GM21447 (cell line): ENCODE measurements around the gene SOX13.
"Not testable (repeated sequence)": the region's sequence is repeated elsewhere in the genome, so short reads cannot be mapped to it uniquely, and the experiment has no call there.

ENCODE experiments used
- ATAC-seq: cut with Tn5 transposase; IDR thresholded peaks from one replicate; pipeline ENCODE4 v1.9.1; 2021; ENCODE audit not compliant: unreplicated experiment

The SOX13 gene

GRCh38 chr1:204072931-204073836 is at the start of gene SOX13:
Gene SOX13 (plus strand): TSS chr1:204073115. CDS start chr1:204112916, 39,801 bp downstream.
- ATAC-seq, result no peak

DNA sequence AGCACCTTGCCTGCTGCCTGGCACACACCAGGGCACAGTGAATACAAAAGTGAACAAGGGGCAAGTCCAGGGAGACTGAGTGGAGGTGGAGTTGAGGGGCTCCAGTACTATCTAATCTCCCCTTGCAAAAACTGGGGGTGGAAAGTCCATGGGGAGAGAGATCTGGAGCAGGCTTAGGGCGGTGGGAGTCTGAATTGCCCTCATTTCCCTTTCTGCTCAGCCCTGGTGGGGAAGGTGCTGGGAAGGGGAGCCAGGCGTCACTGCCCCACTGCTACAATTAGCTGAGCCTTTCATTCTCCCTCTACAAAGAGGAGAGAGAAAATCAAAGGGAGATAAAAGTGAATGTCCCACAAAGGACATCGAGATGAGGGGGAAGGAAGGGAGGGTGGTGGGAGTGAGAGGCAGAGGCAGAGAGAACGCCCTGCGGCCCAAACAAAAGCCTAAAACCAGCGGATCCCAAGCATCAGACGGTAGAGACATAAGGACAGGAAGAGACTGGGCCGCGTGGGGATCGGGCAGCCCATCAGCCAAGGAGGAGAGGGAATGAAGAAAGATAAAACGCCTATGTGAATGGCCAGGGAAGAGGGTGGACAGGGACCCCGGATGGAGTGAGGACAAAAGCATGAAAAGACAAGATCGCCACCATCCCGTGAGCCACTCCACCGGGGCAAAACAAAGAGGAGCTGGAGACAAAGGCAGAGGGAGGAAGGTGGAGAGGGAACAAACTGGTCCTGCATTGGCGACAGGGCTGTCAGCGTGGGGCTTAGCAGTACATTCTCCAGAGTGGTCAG is 46.8 kb upstream of the SOX13 start:
- no peak for ATAC-seq

GRCh38 chr1:204027446-204027845 is 45.5 kb upstream of the SOX13 start:
- no peak for ATAC-seq

DNA sequence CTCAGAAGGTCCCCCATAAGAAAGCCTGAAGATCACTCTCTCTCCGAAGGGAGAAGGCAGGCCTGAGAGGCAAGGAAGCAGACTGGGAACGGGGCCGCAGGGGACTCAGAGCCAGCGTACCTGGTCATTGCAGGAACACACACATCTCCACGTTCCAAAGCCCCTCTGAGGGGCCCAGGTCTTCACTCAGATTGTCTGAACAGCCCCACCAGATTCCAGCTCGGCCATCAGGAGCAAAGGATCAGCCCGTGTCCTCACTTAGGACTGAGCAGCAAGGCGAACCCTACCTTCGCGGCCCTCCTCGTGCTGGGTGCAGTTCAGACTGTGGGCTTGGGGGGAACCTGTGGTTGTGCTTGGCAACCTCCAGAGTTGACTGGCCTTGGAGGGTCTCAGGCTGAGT is 43.9 kb upstream of the SOX13 start:
- ATAC-seq, result no peak

- no peak for ATAC-seq
These were observed 41.7 kb upstream of the SOX13 start for GRCh38 chr1:204031098-204031710.

DNA sequence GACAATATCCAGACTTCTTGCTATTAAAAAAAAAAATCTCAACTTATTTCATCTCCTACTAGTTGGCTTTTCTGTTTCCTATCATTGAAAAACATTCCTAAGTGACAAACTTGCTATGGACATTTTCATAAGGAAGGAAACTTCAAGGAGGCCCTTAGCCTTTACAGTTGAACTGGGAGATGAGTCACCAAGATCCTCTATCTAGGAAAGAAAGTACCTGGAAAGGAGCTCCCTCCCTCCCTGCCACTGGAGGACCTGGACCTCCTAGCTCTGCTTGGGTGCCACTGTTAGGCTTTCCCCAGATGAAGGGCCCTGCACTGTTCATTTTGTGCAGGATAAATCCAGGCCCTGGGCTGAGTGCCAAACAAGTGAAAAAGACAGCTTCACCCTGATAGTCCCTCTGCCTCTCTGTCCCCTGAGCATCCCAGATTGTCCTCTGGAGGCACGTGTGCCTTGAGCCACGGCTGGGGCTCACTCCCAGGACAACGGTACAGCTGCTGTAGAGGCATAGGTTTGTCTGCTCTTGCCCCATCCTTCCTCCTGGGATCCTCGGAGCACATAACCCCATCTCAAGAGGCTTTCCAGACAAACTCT is 40.2 kb upstream of the SOX13 start:
- no peak for ATAC-seq

DNA sequence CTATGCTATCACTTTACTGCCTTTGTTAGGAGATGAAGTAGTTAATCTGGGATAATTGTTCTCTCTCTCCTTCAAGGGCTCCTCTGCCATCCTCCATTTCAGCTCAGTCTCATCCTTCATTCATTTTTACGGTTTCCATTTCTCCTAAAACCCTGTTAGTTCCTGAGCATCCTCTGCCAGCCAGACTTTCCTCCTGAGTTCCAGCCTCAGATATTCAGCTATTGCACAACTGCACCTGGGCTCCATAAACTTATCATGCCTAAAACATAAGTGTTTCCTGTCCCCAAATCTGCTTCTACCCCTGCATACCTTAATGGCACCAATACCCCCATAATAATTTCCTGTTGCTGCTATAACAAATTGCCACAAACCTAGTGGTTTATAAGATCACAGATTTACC is 39.6 kb upstream of the SOX13 start:
- no peak for ATAC-seq

- no peak for ATAC-seq
These were observed 35.8 kb upstream of the SOX13 start for GRCh38 chr1:204036882-204037655.

DNA sequence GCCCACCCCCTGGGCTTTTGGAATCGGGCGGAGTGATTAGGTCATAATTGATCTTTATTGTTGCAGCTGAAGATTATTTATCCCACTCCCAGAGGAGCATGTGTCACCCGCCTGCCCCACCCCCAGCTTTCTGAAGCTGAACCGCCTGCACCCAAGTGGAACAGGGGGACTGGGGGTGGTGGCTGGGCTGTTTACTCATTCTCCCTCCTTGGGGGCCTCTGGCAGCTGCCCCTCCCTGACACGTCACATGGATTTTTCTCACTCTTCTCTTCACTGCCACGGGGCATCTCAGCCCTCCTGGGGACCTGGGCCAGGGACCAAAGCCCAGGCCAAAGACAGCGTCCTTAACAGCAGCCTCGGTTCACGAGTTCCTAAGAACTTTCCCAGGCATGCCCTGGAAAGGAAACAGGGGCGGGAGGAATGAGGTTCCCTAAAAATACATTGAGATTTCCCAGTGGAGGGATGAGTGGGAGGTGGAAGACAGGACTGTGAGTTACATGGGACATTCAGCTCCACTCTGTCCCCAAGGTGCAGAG is 31.6 kb upstream of the SOX13 start:
- ATAC-seq, result no peak

DNA sequence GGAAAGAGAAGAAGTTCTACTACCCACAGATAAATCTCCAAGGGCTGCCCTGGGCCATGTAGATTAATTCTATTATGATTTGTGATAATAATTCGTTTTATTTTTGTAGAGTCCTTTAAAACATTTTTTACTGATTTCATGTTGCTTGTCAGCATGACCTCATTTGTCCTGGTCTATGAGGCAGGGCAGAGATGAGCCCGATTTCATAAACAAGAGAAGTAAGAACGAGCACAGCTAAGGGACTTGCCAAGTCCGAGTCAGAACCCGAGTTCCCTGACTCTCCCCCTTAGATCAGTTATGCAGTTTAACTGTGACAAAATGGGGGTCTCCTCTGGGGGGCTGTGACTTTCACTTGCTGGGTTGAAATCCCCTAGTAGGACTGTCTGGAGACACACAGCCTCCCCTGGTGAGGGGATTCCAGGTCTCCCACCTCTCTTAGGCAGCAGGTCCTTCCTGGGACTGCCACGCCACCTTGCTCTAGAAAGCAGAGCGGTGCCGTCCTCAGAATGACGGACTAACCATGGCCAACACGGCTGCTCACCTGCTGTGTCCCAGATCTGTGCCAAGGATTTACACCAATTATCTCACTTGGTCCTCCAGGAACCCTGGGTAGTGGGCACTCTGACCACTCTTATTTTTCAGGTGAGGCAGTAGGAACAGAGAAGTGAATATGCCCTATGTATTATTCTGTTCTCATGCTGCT is 31.0 kb upstream of the SOX13 start:
- ATAC-seq, result no peak

DNA sequence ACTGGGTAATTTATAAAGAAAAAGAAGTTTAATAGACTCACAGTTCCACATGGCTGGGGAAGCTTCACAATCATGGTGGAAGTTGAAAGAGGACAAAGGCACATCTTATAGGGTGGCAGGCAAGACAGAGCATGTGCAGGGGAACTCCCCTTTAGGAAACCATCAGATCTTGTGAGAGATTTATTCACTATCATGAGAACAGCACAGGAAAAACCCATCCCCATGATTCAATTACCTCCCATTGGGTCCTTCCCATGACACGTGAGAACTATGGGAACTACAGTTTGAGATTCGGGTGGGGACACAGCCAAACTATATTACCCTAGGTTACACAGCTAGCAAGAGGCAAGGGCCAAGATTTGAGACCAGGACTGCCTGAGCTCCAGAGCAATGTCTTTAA is 30.4 kb upstream of the SOX13 start:
- ATAC-seq, result no peak

DNA sequence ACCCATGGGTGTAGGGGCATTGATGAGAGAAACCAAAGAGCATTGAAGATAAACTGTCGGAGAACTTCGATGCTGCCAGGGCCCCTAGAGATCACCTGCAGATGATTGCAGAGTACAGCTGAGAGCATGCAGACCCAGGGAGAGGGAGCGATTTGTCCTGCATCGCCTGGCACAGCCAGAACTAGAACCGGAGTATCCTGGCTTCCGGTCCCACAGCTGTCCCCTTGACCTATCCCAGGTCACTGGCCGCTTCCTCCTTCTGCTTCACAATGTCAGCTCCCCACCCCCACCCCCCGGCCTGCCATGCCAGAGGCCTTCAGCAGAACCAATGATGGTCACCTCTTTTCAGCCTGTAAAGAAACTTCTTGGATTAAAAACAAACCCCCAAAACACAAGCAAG is 29.2 kb upstream of the SOX13 start:
- ATAC-seq, result no peak

DNA sequence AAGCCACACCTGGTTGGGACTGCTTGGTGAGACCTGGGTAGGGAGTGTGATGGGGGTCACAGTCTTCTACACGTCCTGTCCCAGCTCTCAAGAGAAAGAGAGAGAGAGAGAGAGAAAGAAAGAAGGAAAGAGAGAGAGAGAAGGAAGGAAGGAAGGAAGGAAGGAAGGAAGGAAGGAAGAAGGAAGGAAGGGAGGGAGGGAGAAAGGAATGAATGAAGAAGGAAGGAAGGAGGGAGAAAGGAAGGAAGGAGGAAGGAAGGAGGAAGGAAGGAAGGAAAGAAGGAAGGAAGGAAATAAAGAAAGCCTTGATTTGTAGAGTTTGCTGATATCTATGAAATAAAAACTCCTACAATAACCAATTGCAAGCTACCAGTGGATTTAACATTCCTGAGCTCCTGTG is 28.5 kb upstream of the SOX13 start:
- ATAC-seq, result no peak

GRCh38 chr1:204045430-204045829 is 27.5 kb upstream of the SOX13 start:
- no peak for ATAC-seq

- no peak for ATAC-seq
These were observed 26.6 kb upstream of the SOX13 start for GRCh38 chr1:204046346-204046745.

DNA sequence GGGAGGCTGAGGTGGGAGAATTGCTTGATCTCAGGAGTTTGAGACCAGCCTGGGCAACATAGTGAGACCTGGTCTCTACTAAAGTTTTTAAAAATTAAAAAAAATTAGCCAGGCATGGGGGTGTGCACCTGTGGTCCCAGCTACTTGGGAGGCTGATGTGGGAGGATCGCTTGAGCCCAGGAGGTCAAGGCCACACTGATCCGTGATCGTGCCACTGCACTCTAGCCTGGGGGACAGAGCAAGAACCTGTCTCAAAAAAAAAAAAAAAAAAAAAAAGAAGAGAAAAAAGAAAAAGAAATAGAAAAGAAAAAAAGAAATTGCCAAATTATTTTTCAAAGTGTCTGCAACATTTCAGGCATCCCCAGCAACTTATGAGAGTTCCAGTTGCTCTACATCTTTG is 24.1 kb upstream of the SOX13 start:
- ATAC-seq, result not testable (repeated sequence)

DNA sequence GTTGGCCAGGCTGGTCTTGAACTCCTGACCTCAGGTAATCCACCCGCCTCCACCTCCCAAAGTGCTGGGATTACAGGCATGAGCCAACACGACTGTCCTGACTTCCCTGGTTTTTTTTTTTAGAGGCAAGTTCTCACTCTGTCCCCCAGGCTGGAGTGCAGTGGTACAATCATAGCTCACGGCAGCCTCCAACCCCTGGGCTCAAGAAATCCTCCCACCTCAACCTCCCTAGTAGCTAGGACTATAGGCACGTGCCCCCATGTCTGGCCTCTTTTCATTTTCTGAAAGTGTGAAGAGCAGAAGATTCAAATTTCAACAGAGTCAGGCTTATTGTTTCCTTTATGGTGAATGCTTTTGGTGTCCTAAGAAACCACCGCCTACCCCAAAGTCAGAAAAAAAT is 21.7 kb upstream of the SOX13 start:
- ATAC-seq, result no peak

GRCh38 chr1:204051718-204052117 is 21.2 kb upstream of the SOX13 start:
- no peak for ATAC-seq

- no peak for ATAC-seq
These were observed 19.0 kb upstream of the SOX13 start for GRCh38 chr1:204053893-204054292.

GRCh38 chr1:204059970-204060369 is 12.9 kb upstream of the SOX13 start:
- no peak for ATAC-seq
